ENCODE data around the gene LCA5L. TPM values are rescaled to one million over a fixed set of nuclear protein-coding genes. Genes with fewer than 3 reads are reported as not detected.
"Not testable (repeated sequence)": the region's sequence is repeated elsewhere in the genome, so short reads cannot be mapped to it uniquely, and the experiment has no call there.

Gene LCA5L
- total and polyA plus RNA-seq, 7 donors: 0.60 to 5.5 (median 0.82) TPM

DNA sequence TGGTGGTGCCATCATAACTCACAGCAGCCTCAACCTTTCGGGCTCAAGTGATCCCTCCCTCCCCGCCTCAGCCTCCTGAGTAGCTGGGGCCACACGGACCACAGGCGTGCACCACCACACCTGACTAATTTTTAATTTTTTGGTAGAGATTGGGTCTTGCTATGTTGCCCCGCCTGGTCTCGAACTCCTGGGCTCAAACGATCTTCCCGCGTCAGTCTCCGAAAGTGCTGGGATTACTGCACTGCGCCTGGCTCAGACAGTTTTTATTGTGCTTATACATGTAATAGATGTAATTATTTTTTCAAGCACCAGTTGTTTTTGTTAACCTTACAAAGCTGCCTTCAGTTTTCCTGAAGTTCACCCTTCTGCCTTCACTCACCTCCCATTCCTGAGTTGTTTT lies 58.7 kb downstream of the LCA5L start:
- intact Hi-C loops (cut with DNase I): no loop called here
- peak overlapping the region in 1 of 4 donors; percentile 47 for H3K4me3 ChIP-seq
- peak overlapping the region; percentile 72 to 84 (median 80) for H3K27ac ChIP-seq
- TF ChIP-seq, protein P1, sequence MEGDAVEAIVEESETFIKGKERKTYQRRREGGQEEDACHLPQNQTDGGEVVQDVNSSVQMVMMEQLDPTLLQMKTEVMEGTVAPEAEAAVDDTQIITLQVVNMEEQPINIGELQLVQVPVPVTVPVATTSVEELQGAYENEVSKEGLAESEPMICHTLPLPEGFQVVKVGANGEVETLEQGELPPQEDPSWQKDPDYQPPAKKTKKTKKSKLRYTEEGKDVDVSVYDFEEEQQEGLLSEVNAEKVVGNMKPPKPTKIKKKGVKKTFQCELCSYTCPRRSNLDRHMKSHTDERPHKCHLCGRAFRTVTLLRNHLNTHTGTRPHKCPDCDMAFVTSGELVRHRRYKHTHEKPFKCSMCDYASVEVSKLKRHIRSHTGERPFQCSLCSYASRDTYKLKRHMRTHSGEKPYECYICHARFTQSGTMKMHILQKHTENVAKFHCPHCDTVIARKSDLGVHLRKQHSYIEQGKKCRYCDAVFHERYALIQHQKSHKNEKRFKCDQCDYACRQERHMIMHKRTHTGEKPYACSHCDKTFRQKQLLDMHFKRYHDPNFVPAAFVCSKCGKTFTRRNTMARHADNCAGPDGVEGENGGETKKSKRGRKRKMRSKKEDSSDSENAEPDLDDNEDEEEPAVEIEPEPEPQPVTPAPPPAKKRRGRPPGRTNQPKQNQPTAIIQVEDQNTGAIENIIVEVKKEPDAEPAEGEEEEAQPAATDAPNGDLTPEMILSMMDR (IDR thresholded peaks at IDR 0.05): no peak
- TF ChIP-seq POLR2A (IDR thresholded peaks at IDR 0.05): no peak
- TF ChIP-seq POLR2AphosphoS5 (IDR thresholded peaks at IDR 0.05): no peak
- no peak for TF ChIP-seq EP300 (IDR thresholded peaks at IDR 0.05)
- no peaks in the 10 kb centered on the region for H3K9me3 ChIP-seq
- no peaks in the 10 kb centered on the region for H3K27me3 ChIP-seq
- 90 to 94% methylated on average over 11 of the region's 11 CpGs for WGBS, 2 donors
- no peak for DNase-seq
- peaks cover 0 to 15% (median 4%) of the 10 kb centered on the region in 4 donors for H3K36me3 ChIP-seq
- peaks cover 0 to 50% (median 26%) of the 10 kb centered on the region in 4 donors for H3K4me1 ChIP-seq

DNA sequence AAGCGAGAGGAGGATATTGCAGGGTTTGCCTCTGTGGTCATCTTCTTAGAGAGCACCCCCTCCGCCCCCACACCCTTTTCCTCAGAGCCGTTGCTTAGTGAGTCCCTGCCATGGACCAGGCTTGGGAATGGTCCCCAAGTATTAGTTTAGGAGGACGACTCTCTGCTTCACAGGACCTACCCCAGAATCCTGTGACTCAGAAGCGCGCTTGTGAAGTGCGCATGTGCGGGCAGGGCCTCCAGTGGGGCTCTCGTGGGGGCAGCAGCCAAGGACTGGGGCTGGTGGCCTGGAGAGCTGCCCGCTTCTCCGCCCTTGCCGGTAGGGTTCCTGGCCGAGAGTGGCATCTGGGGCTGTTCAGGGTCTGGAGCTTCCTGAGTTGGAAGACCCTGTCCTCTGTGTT lies 59.4 kb downstream of the LCA5L start:
- intact Hi-C loops (cut with DNase I): no loop called here
- Histone ChIP-seq H3K9me3 (no peaks in the 10 kb centered on the region), H3K27me3 (no peaks in the 10 kb centered on the region), H3K4me3 (peak overlapping the region; percentile 13 to 49 (median 38)), H3K4me1 (peaks cover 0 to 57% (median 31%) of the 10 kb centered on the region in 4 donors), H3K27ac (peak overlapping the region; percentile 75 to 84 (median 80)), H3K36me3 (peaks cover 0 to 8% (median 0%) of the 10 kb centered on the region in 4 donors)
- 70 to 73% methylated on average over 13 of the region's 13 CpGs for WGBS, 2 donors
- peak; percentile 69 for DNase-seq
- TF ChIP-seq POLR2A (IDR thresholded peaks at IDR 0.05): no peak

DNA sequence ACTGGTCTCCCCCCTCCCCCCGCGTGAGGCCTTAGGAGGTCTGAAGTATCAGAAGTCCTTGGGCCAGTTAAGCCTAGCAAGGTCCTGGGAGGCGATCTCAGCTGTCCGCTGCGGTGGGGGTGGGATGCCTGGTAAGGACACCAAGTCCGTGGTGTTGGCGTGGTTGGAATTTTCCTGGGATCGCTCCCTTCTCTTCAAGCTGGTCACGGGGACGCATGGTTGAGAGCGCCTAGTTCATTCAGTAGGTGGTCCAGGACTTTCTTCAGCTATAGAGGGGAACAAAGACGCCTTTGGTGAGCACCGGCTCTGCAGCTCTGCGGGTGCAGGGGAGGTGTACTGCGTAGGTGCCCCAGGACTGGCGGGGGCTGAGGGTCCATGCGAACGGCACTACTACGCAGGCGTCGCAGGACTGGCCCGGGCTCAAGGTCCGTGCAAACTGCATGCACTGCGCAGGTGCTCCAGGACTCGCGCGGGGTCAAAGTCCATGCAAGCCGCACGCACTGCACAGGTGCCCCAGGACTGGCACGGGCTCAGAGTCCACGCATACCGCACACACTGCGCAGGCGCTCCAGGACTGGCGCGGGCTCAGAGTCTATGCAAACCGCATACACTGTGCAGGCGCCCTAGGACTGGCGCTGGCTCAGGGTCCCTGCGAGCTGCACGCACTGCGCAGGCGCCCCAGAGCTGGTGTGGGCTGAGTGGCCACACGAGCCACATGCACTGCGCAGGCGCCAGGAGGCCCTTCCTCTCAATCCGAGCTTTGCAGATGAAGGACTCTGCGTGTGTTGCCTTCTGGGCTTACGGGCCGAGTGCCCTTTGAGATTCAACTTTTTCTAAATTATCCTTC lies 60.1 kb downstream of the LCA5L start:
- peak in 1 of 2 donors; percentile 33 for TF ChIP-seq POLR2A (IDR thresholded peaks at IDR 0.05)
- peak; percentile 52 to 74 (median 62) for TF ChIP-seq POLR2AphosphoS5 (IDR thresholded peaks at IDR 0.05)
- no peak for TF ChIP-seq EP300 (IDR thresholded peaks at IDR 0.05)
- TF ChIP-seq, protein P1 (IDR thresholded peaks at IDR 0.05): no peak
- Histone ChIP-seq H3K27me3 (no peaks in the 10 kb centered on the region), H3K36me3 (peaks cover 0 to 1% (median 0%) of the 10 kb centered on the region in 4 donors), H3K9me3 (no peaks in the 10 kb centered on the region), H3K27ac (peak overlapping the region; percentile 75 to 84 (median 80)), H3K4me1 (peaks cover 0 to 63% (median 36%) of the 10 kb centered on the region in 4 donors), H3K4me3 (peak overlapping the region; percentile 19 to 49 (median 38))
- intact Hi-C loops (cut with DNase I): loop anchor here (2.0 kb wide), 1 partner anchor 59 kb away; the partner anchor contains the start of gene LCA5L
- WGBS, 2 donors: 54 to 68% methylated on average over 50 of the region's 50 CpGs
- peak; percentile 93 for DNase-seq

DNA sequence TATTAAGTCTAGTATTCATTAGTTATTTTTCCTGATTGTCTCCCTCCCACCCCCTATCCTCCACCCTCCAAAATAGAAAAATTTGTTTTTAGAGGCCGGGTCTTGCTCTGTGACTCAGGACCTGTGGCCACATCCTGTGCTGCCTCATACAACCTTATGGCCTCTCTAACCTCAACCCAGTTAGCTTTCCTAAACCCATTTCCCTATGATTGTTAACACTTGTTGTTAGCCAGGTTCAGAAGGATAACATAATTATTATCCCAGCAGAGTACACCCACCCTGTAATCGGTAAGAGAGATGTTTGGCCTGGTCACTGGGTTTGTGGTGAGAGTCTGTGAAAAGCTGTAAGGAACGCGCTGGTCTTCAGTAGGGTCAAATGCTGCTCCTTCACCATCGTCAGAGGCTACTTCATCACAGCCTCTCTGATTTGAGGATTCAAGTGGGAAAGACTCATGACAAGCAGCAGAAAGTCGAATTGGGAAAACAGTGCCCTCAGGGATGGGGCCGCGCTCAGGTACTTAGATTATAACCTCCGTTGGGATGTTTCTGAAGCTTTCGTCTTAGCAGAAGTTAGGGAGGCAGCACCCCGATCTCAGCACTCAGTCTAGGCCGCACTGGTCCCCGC lies 60.8 kb downstream of the LCA5L start:
- H3K4me1 ChIP-seq: peaks cover 0 to 65% (median 36%) of the 10 kb centered on the region in 4 donors
- 90 to 91% methylated on average over 13 of the region's 13 CpGs for WGBS, 2 donors
- H3K4me3 ChIP-seq: no peak overlapping the region
- intact Hi-C loops (cut with DNase I): loop anchor here (2.0 kb wide), 1 partner anchor 60 kb away; the partner anchor contains the start of gene LCA5L
- H3K27me3 ChIP-seq: no peaks in the 10 kb centered on the region
- DNase-seq: no peak
- no peaks in the 10 kb centered on the region for H3K36me3 ChIP-seq
- H3K27ac ChIP-seq: peak overlapping the region; percentile 75 to 84 (median 80)
- TF ChIP-seq POLR2A (IDR thresholded peaks at IDR 0.05) (no peak), EP300 (IDR thresholded peaks at IDR 0.05) (no peak), POLR2AphosphoS5 (IDR thresholded peaks at IDR 0.05) (no peak)
- TF ChIP-seq, protein P1 (IDR thresholded peaks at IDR 0.05): no peak
- H3K9me3 ChIP-seq: no peaks in the 10 kb centered on the region

DNA sequence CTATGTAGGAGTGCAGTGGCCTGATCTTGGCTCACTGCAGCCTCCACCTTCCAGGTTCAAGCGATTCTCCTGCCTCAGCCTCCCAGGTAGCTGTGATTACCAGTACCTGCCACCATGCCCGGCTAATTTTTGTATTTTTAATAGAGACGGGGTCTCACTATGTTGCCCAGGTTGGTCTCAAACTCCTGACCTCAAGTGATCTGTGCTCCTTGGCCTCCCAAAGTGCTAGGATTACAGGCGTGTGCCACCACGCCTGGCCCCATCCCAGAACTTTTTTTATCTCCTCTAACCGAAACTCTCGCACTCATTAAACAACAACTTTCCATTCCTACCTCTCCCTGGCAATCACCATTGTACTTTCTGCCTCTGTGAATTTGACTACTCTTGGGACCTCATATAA lies 63.5 kb downstream of the LCA5L start:
- H3K27me3 ChIP-seq; H3K36me3 ChIP-seq; intact Hi-C loops (cut with DNase I); H3K9me3 ChIP-seq; DNase-seq; H3K4me3 ChIP-seq: not testable (repeated sequence)
- Histone ChIP-seq H3K4me1 (peaks cover 0 to 45% (median 26%) of the 10 kb centered on the region in 4 donors), H3K27ac (peak overlapping the region in 1 of 4 donors; percentile 90)
- 93 to 96% methylated on average over 7 of the region's 7 CpGs for WGBS, 2 donors
